Stomach (tissue), 4 donors: ENCODE measurements around the gene SLC25A46.

Experiments used
- POLR2AphosphoS5 ChIP-seq, 3 donors: sonication (generic); formaldehyde crosslinking; IDR thresholded peaks; one replicate each; pipeline ENCODE4 v1.6.1; 2016; ENCODE audit warnings: antibody characterized with exemption in 3 of 3
- TF ChIP-seq, protein P1 (sequence below), 7 experiments: fragments of 450-650 bp in 4 of 7; fragments of 200-600 bp in 3 of 7; sonication (generic) in 3 of 7; IDR thresholded peaks; one replicate each; pipeline ENCODE4 v1.5.1; 2016 to 2019; ENCODE audit warnings: antibody characterized with exemption in 7 of 7, control low read depth in 2 of 7, mild to moderate bottlenecking in 1 of 7

DNA sequence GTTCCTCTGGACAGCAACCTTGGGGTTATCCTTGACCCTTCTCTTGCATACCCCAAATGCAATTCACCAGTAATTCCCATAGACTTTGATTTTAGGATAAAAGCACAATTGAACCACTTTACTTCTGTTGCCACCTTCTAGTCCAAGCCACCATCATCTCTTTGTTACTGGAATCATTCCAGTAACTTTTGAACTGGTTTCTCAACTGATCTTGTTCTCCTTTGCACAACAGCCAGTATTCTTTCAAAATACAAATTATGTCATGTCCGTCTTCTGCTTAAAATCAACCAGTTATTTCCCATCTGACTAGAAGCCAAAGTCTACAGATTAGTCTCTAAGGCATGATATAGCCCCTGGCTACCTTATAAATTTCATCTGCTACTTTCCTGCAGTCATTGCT, 21.4 kb downstream of the SLC25A46 start:
- TF ChIP-seq POLR2AphosphoS5 (IDR thresholded peaks at IDR 0.05): no peak
- TF ChIP-seq, protein P1, sequence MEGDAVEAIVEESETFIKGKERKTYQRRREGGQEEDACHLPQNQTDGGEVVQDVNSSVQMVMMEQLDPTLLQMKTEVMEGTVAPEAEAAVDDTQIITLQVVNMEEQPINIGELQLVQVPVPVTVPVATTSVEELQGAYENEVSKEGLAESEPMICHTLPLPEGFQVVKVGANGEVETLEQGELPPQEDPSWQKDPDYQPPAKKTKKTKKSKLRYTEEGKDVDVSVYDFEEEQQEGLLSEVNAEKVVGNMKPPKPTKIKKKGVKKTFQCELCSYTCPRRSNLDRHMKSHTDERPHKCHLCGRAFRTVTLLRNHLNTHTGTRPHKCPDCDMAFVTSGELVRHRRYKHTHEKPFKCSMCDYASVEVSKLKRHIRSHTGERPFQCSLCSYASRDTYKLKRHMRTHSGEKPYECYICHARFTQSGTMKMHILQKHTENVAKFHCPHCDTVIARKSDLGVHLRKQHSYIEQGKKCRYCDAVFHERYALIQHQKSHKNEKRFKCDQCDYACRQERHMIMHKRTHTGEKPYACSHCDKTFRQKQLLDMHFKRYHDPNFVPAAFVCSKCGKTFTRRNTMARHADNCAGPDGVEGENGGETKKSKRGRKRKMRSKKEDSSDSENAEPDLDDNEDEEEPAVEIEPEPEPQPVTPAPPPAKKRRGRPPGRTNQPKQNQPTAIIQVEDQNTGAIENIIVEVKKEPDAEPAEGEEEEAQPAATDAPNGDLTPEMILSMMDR (IDR thresholded peaks at IDR 0.05): no peak
